GM19395 (cell line): ENCODE results near the gene ATP6V0C.
"Not testable (repeated sequence)": the region's sequence is repeated elsewhere in the genome, so short reads cannot be mapped to it uniquely, and the experiment has no call there.

Source experiments
- ATAC-seq: cut with Tn5 transposase; IDR thresholded peaks from one replicate; pipeline ENCODE4 v1.9.1; 2021; ENCODE audit warnings: mild to moderate bottlenecking, moderate library complexity; ENCODE audit not compliant: unreplicated experiment

The ATP6V0C gene

GRCh38 chr16:2527071-2527783, 13.5 kb downstream of the ATP6V0C start:
- ATAC-seq, result no peak

GRCh38 chr16:2527784-2528100, 14.0 kb downstream of the ATP6V0C start:
- no peak for ATAC-seq

DNA sequence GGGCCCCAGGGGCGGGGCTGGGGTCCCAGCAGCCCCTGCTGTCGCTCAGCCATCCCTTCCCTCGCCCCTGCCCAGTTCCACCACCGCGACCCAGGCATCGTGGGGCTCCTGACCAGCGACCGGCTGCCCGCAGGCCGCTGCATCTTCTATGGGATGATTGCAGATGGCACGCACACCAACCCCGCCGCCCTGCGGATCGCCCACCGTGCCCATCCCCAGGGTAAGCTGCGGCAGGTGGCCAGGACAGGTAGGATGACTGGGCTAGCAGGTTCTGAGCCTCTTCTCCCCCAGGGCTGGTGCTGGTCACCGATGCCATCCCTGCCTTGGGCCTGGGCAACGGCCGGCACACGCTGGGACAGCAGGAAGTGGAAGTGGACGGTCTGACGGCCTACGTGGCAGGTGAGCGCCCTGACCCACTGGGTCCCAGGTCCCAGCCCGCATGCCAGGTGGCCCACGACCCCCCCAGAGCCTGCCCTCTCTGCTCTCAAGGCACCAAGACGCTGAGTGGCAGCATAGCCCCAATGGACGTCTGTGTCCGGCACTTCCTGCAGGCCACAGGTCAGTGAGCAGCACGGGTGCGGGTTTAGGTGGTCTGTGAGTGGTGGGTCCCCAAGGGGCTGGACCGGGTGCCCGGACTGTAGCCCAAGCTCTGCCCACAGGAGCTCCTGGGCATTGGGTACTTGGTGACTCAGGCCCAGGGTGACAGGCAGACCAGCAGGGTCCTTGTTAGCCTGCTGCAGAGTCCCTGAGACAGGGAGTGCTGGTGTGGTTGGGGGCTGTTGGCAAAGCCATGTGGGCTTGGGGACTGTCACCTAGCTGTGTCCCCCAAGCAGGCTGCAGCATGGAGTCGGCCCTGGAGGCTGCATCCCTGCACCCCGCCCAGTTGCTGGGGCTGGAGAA, 14.7 kb downstream of the ATP6V0C start:
- ATAC-seq, result no peak

DNA sequence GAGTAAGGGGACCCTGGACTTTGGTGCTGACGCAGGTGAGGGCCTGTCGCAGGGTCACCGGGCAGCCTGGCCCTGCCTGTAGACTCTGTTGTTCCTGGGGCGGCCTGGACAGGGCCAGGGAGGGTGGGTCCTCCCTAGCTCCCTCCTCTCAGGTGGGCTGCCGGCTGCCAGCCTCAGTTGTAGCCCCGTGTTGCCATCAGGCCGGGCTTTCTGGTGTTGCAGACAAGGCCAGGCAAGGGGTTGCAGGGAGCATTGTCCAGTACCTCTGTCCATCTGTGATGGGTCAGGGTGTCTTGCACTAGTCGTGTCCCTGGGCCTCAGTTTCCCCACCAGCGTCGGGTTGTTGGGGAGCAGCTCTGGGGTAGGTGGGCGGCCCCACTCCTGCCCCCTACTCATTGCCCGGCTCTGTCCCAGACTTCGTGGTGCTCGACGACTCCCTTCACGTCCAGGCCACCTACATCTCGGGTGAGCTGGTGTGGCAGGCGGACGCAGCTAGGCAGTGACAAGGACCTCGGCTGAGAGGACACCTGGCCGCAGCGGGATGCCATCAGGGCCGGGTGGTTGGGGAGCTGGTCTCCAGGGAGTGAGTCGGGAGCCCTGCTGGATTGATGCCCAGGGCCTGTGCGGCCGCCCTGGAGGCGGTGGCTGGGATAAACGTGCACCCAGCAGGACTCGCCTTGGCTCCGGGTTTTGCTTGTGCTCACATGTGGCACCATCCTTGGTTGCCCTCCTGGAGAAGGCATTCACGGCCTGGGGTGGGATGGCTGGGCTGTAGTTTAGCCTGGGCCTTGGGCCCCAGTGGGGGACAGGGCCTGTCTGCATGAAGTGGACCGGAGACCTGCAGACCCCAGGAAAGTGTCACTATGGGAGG, 15.5 kb downstream of the ATP6V0C start:
- ATAC-seq, result no peak

GRCh38 chr16:2529961-2530628, 16.3 kb downstream of the ATP6V0C start:
- no peak for ATAC-seq

- ATAC-seq, result no peak
Observed at GRCh38 chr16:2530629-2531318, 17.0 kb downstream of the ATP6V0C start.

GRCh38 chr16:2531371-2531695, 17.6 kb downstream of the ATP6V0C start, which contains the start of gene CEMP1:
Gene CEMP1 (minus strand): TSS chr16:2531408. CDS start chr16:2531073, 335 bp downstream.
- ATAC-seq, result no peak

GRCh38 chr16:2531696-2532493, 18.1 kb downstream of the ATP6V0C start:
- ATAC-seq, result peak; percentile 78

- peak; percentile 6 for ATAC-seq
Observed at GRCh38 chr16:2532494-2533141, 18.9 kb downstream of the ATP6V0C start.

DNA sequence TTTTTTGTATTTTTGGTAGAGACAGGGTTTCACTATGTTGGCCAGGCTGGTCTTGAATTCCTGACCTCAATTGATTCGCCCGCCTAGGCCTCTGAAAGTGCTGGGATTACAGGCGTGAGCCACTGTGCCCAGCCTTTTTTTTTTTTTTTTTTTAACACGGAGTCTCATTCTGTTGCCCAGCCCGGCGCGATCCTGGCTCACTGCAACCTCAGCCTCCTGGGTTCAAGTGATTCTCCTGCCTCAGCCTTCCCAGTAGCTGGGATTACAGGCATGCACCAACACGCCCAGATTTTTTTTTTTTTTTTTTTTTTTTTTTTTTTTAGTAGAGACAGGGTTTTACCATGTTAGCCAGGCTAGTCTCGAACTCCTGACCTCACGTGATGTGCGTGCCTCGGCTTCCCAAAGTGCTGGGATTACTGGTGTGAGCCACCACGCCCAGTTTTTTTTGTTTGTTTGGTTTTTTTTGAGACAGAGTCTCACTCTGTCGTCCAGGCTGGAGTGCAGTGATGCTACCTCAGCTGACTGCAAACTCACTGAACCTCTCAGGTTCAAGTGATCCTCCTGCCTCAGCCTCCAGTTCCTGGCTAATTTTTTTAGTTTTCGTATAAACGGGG, 19.5 kb downstream of the ATP6V0C start:
- not testable (repeated sequence) for ATAC-seq

- ATAC-seq, result no peak
Observed at GRCh38 chr16:2533912-2534311, 20.2 kb downstream of the ATP6V0C start.

- not testable (repeated sequence) for ATAC-seq
Observed at GRCh38 chr16:2534335-2534734, 20.6 kb downstream of the ATP6V0C start.

DNA sequence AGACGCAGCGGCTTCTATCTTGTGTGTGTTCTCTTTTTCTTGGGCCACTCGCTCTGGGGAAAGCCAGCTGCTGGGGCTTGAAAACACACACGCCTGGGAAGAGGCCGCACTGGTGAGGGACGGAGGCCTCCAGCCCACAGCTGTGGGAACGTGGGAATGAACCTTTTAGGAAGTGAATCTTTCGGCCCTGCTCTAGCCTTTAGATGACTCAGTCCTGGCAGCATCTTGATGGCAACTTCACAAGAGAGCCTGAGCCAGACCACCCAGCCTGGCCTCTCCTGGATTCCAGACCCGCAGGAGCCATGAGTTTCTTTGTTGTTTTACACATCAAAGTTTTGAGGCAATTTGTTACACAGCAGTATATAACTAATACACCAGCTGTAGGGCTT, 21.9 kb downstream of the ATP6V0C start:
- ATAC-seq, result no peak

- peak; percentile 78 for ATAC-seq
Observed at GRCh38 chr16:2537451-2538379, 24.0 kb downstream of the ATP6V0C start, which contains the start of gene PDPK1. Gene PDPK1 (plus strand): TSS chr16:2538021. CDS start chr16:2538113, 92 bp downstream.

DNA sequence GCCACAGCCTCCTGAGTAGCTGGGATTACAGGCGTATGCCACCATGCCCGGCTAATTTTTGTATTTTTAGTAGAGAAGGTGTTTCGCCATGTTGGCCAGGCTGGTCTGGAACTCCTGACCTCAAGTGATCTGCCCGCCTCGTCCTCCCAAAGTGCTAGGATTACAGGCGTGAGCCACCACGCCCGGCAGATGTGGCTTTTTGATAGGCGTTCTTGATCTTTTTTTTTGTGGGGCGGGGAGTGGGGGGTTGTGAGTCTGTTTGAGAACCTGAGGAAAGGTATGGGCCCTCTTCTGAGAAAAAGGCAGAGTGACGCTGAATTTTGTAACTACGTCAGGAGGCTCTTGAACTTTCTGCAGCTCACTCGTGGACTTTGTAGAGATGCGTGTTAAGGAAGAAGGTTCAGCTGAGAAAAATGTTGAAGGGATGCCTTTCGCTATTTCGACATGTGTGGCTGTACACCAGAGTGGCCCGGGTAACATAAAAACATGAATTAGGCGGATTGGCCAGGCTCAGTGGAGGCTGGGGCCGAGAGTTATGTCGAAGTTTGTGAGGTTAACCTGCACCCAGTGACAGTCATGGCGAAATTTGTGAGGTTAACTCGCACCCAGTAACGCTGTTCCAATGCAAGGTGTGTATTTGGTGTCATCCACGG, 25.6 kb downstream of the ATP6V0C start:
- not testable (repeated sequence) for ATAC-seq

- ATAC-seq, result not testable (repeated sequence)
Observed at GRCh38 chr16:2539845-2540458, 26.2 kb downstream of the ATP6V0C start.
